Progenitor cell of endocrine pancreas (in vitro differentiated cells): ENCODE data around the gene SAMD7. TPM values are rescaled to one million over a fixed set of nuclear protein-coding genes. Genes with fewer than 3 reads are reported as not detected.

Source experiments
- DNase-seq: peaks from one replicate; pipeline ENCODE4 v3.0.0; 2021; ENCODE audit warnings: low spot score; ENCODE audit not compliant: unreplicated experiment
- H3K27ac Mint-ChIP-seq: 2 replicates; pipeline ENCODE4 v1.8.0; 2021; ENCODE audit warnings: mild to moderate bottlenecking, moderate library complexity, mixed read lengths
- H3K27me3 Mint-ChIP-seq: 2 replicates; pipeline ENCODE4 v1.8.0; 2021; ENCODE audit warnings: mixed read lengths
- H3K36me3 Mint-ChIP-seq: 2 replicates; pipeline ENCODE4 v1.8.0; 2022; ENCODE audit warnings: mixed read lengths; ENCODE audit not compliant: insufficient read depth
- H3K4me1 Mint-ChIP-seq: 2 replicates; pipeline ENCODE4 v1.8.0; 2021; ENCODE audit warnings: low read depth, mixed read lengths
- H3K4me3 Mint-ChIP-seq: 2 replicates; pipeline ENCODE4 v1.8.0; 2021; ENCODE audit warnings: low read depth, mild to moderate bottlenecking, moderate library complexity, mixed read lengths
- H3K9me3 Mint-ChIP-seq: 2 replicates; pipeline ENCODE4 v1.8.0; 2021; ENCODE audit warnings: low read depth, mixed read lengths
- CTCF ChIP-seq: fragments of 200-600 bp; sonication (generic); IDR thresholded peaks from one replicate; pipeline ENCODE4 v1.5.0; 2021; ENCODE audit warnings: antibody characterized with exemption, mild to moderate bottlenecking; ENCODE audit not compliant: unreplicated experiment
- total RNA-seq: library from RNA; stranded (reverse); gene quantifications from 2 replicates; pipeline ENCODE4 v1.2.1, GENCODE V29; 2021

SAMD7 gene
- total RNA-seq, 1 donor from 2014 or later = not detected

- TF ChIP-seq CTCF = no peak
- DNase-seq = no peak
- H3K27me3 Mint-ChIP-seq = no peaks in the 10 kb centered on the region
- H3K4me1 Mint-ChIP-seq = peaks cover 20% of the 10 kb centered on the region
- peaks cover 5% of the 10 kb centered on the region for H3K36me3 Mint-ChIP-seq
- no peak overlapping the region for H3K27ac Mint-ChIP-seq
- H3K9me3 Mint-ChIP-seq = no peaks in the 10 kb centered on the region
- no peak overlapping the region for H3K4me3 Mint-ChIP-seq
Measured at GRCh38 chr3:169970847-169971246, 59.5 kb downstream of the SAMD7 start.

GRCh38 chr3:169971522-169971921, 60.1 kb downstream of the SAMD7 start:
- no peak overlapping the region for H3K4me3 Mint-ChIP-seq
- no peak for DNase-seq
- no peaks in the 10 kb centered on the region for H3K9me3 Mint-ChIP-seq
- H3K27me3 Mint-ChIP-seq = no peaks in the 10 kb centered on the region
- peaks cover 5% of the 10 kb centered on the region for H3K36me3 Mint-ChIP-seq
- peaks cover 16% of the 10 kb centered on the region for H3K4me1 Mint-ChIP-seq
- TF ChIP-seq CTCF = no peak
- H3K27ac Mint-ChIP-seq = no peak overlapping the region

- TF ChIP-seq CTCF = no peak
- H3K27ac Mint-ChIP-seq = peak overlapping the region; percentile 33
- DNase-seq = no peak
- no peaks in the 10 kb centered on the region for H3K9me3 Mint-ChIP-seq
- no peak overlapping the region for H3K4me3 Mint-ChIP-seq
- H3K4me1 Mint-ChIP-seq = peaks cover 2% of the 10 kb centered on the region
- H3K36me3 Mint-ChIP-seq = peaks cover 37% of the 10 kb centered on the region
- H3K27me3 Mint-ChIP-seq = no peaks in the 10 kb centered on the region
Measured at GRCh38 chr3:169980055-169980454, 68.7 kb downstream of the SAMD7 start.

GRCh38 chr3:169984292-169984691, 72.9 kb downstream of the SAMD7 start:
- Mint-ChIP-seq H3K4me1 (peaks cover 2% of the 10 kb centered on the region), H3K4me3 (no peak overlapping the region), H3K36me3 (peaks cover 40% of the 10 kb centered on the region), H3K27me3 (no peaks in the 10 kb centered on the region), H3K9me3 (no peaks in the 10 kb centered on the region), H3K27ac (no peak overlapping the region)
- TF ChIP-seq CTCF = no peak
- DNase-seq = no peak

Other genes with a start within 250 kb of the SAMD7 start
- 186 and 195 TPM in 2 replicates for gene MECOM, start 247.9 kb upstream of the SAMD7 start, total RNA-seq
- gene TERC, start 146.5 kb upstream of the SAMD7 start, total RNA-seq = 9.1 and 12.4 TPM in 2 replicates
- gene ACTRT3, start 142.0 kb upstream of the SAMD7 start, total RNA-seq = 2.1 and 2.6 TPM in 2 replicates
- gene MYNN, start 138.2 kb upstream of the SAMD7 start, total RNA-seq = 15.5 and 15.8 TPM in 2 replicates
- gene LRRIQ4, start 98.7 kb upstream of the SAMD7 start, total RNA-seq = 0.31 and 0.42 TPM in 2 replicates
- 6.6 and 7.0 TPM in 2 replicates for gene LRRC34, start 98.7 kb upstream of the SAMD7 start, total RNA-seq
- gene LRRC31, start 41.6 kb upstream of the SAMD7 start, total RNA-seq = 0.67 and 1.2 TPM in 2 replicates
- gene SEC62, start 55.2 kb downstream of the SAMD7 start, total RNA-seq = 94.6 and 103 TPM in 2 replicates
- 33.7 and 44.3 TPM in 2 replicates for gene GPR160, start 126.4 kb downstream of the SAMD7 start, total RNA-seq